Pancreas (tissue), 10 donors: Measurements from ENCODE around the gene SNCB. TPM values are rescaled to one million over a fixed set of nuclear protein-coding genes. Genes with fewer than 3 reads are reported as not detected.

ENCODE experiments used
- ATAC-seq, 4 donors: fragments of 200-7000 bp; cut with Tn5 transposase; one replicate each; pipeline versions ENCODE4 v1.8.0 to v1.9.1; 2020; ENCODE audit warnings: mild to moderate bottlenecking in 4 of 4, moderate library complexity in 4 of 4
- DNase-seq, 6 donors: peaks; one replicate each; pipeline ENCODE4 v3.0.0-alpha.2; 2020
- FAIRE-seq: peaks from 2 replicates; lab custom pipeline; 2012; peaks lifted over from hg19 to GRCh38; lab: Jason Lieb, UNC
- H3K27ac ChIP-seq, 4 donors: fragments of 200-600 bp; sonication (generic); 1 replicate in 3 of 4; 2 replicates in 1 of 4; pipeline versions ENCODE4 v1.5.0 to v1.8.0; 2020
- H3K27me3 ChIP-seq, 4 donors: fragments of 200-600 bp; one replicate each; pipeline ENCODE4 v1.8.0; 2021
- H3K36me3 ChIP-seq, 3 donors: fragments of 200-600 bp; sonication (generic) in 1 of 3; one replicate each; pipeline versions ENCODE4 v1.5.0 to v1.8.0; 2020 to 2021
- H3K4me1 ChIP-seq, 3 donors: fragments of 200-600 bp; one replicate each; pipeline ENCODE4 v1.8.0; 2021
- H3K4me3 ChIP-seq, 4 donors: fragments of 200-600 bp; sonication (generic) in 2 of 4; one replicate each; pipeline versions ENCODE4 v1.5.0 to v1.8.0; 2020 to 2021
- H3K9me3 ChIP-seq, 4 donors: fragments of 200-600 bp; one replicate each; pipeline ENCODE4 v1.8.0; 2021
- WGBS, 2 donors: extraction: QIAGEN DNeasy Blood & Tissue Kit; methylation state at CpG; one replicate each; pipeline ENCODE4 v1.1.7; 2013; 5-methylcytosine and 5-hydroxymethylcytosine counted together
- intact Hi-C, 3 donors: fragments of 100-400 bp; cut with DNase I; formaldehyde crosslinking; loops; one replicate each; pipeline versions ENCODE4 v1.11.1 to v1.14.2; 2022
- polyA plus RNA-seq, 2 donors: library from polyadenylated mRNA; stranded (reverse); fragments of 200-250 nt; gene quantifications; one replicate each; pipeline ENCODE4 v1.2.3, GENCODE V29; 2013
- total RNA-seq, 6 donors: library from RNA; stranded (reverse); fragmentation: NEBNext Ultra II Directional in 4 of 6; extraction: Animal tissue kit (Norgen Biotek cat#: 25700) in 4 of 6; gene quantifications; one replicate each; pipeline versions ENCODE4 v1.2.1 to v1.2.4, GENCODE V29; 2021 to 2023
- TF ChIP-seq, protein P1 (sequence below), 4 donors: fragments of 200-600 bp; sonication (generic) in 3 of 4; IDR thresholded peaks; one replicate each; pipeline versions ENCODE4 v1.5.0 to v1.8.0; 2021; ENCODE audit warnings: antibody characterized with exemption in 4 of 4
- donor health status: healthy with polysubstance abuse.
- donor health status: DM: no; HTN: no; CAD: no; lungs with moderate emphysema.
- donor health status: DM: no; HTN: no; CAD: no.
- donor health status: control.
- donor health status: control.
- donor health status: Bipolar disorder and iron deficiency.
- donor health status: DM: yes; HTN: yes; CAD: no.
- donor health status: DM: no; HTN: no; CAD: no.
- donor health status: DM: no; HTN: no; CAD: no.
- donor health status: DM: yes; HTN: yes; CAD: no.

The SNCB gene
- total and polyA plus RNA-seq, 8 donors: 0.14 to 6.6 (median 0.40) TPM; not detected in 1

GRCh38 chr5:176659860-176660461 is 29.6 kb upstream of the SNCB start:
- Histone ChIP-seq H3K4me1 (peaks cover 0 to 5% (median 0%) of the 10 kb centered on the region in 3 donors), H3K4me3 (no peak overlapping the region), H3K36me3 (no peaks in the 10 kb centered on the region), H3K27ac (no peak overlapping the region), H3K9me3 (no peaks in the 10 kb centered on the region), H3K27me3 (no peaks in the 10 kb centered on the region)
- no peak for FAIRE-seq
- intact Hi-C loops: loop anchor here in 2 of 3 donors (5.0 to 10.0 kb wide), 3 partner anchors 295 to 435 kb away; no protein-coding TSS in a partner anchor
- no peak for DNase-seq
- TF ChIP-seq, protein P1, sequence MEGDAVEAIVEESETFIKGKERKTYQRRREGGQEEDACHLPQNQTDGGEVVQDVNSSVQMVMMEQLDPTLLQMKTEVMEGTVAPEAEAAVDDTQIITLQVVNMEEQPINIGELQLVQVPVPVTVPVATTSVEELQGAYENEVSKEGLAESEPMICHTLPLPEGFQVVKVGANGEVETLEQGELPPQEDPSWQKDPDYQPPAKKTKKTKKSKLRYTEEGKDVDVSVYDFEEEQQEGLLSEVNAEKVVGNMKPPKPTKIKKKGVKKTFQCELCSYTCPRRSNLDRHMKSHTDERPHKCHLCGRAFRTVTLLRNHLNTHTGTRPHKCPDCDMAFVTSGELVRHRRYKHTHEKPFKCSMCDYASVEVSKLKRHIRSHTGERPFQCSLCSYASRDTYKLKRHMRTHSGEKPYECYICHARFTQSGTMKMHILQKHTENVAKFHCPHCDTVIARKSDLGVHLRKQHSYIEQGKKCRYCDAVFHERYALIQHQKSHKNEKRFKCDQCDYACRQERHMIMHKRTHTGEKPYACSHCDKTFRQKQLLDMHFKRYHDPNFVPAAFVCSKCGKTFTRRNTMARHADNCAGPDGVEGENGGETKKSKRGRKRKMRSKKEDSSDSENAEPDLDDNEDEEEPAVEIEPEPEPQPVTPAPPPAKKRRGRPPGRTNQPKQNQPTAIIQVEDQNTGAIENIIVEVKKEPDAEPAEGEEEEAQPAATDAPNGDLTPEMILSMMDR (IDR thresholded peaks at IDR 0.05): no peak
- ATAC-seq: no peak
- WGBS, 2 donors: 47 to 65% methylated on average over 4 of the region's 4 CpGs

GRCh38 chr5:176659512-176659839 is 29.1 kb upstream of the SNCB start:
- ATAC-seq (no peak), DNase-seq (peak in 1 of 6 donors; percentile 33), FAIRE-seq (no peak)
- WGBS, 2 donors: 59 to 70% methylated on average over 7 of the region's 7 CpGs
- intact Hi-C loops: loop anchor here in 1 of 3 donors (5.0 kb wide), 1 partner anchor 298 kb away; no protein-coding TSS in a partner anchor
- Histone ChIP-seq H3K36me3 (no peaks in the 10 kb centered on the region), H3K27ac (no peak overlapping the region), H3K4me3 (no peak overlapping the region), H3K9me3 (no peaks in the 10 kb centered on the region), H3K4me1 (peaks cover 0 to 5% (median 0%) of the 10 kb centered on the region in 3 donors), H3K27me3 (no peaks in the 10 kb centered on the region)
- TF ChIP-seq, protein P1 (IDR thresholded peaks at IDR 0.05): no peak

- ATAC-seq (peak in 3 of 4 donors; percentile 31 to 62 (median 45)), DNase-seq (peak in 1 of 6 donors; percentile 55), FAIRE-seq (no peak)
- no peaks in the 10 kb centered on the region for H3K27me3 ChIP-seq
- WGBS, 2 donors: 70 to 80% methylated on average over 11 of the region's 11 CpGs
- H3K27ac ChIP-seq: no peak overlapping the region
- TF ChIP-seq, protein P1 (IDR thresholded peaks at IDR 0.05): no peak
- H3K9me3 ChIP-seq: no peaks in the 10 kb centered on the region
- H3K4me3 ChIP-seq: no peak overlapping the region
- intact Hi-C loops: loop anchor here in 1 of 3 donors (5.0 kb wide), 1 partner anchor 298 kb away; no protein-coding TSS in a partner anchor
- no peaks in the 10 kb centered on the region for H3K36me3 ChIP-seq
- H3K4me1 ChIP-seq: peaks cover 0 to 5% (median 0%) of the 10 kb centered on the region in 3 donors
Measured at GRCh38 chr5:176658817-176659511, 28.6 kb upstream of the SNCB start.

DNA sequence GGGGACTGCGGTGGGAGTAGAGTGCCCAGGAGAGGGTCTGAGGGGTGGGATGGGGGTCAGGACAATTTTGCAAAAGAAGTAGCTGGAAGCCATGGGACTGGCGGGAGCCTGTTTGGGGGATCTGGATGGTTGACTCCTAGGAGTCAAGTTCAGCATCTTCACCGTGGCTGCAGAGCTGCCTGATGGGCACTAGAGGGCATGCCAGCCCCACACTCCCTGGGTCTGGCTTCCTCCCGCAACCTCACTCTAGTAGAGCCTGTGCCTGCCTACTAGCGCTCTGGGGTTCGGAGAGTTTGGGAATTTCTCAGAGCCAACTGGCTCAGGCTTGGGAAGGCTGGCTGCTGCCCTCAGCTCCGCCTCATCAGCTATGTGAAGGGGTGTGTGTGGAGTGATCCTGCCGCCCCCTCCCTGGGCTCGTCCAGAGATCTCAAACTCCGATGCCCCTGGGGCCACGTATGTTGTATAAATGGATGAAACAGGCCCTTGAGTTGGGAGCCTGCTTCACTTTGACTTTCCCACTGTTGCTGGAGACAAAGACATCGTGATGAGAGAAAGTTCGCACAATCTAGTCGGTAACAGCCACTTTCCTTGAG is 27.8 kb upstream of the SNCB start:
- intact Hi-C loops: loop anchor here in 1 of 3 donors (5.0 kb wide), 1 partner anchor 299 kb away; no protein-coding TSS in a partner anchor
- WGBS, 2 donors: 63 to 65% methylated on average over 14 of the region's 14 CpGs
- no peak for FAIRE-seq

More for the DNA sequence above, 27.8 kb upstream of the SNCB start:
- Histone ChIP-seq H3K4me1 (peaks cover 0 to 5% (median 0%) of the 10 kb centered on the region in 3 donors), H3K36me3 (no peaks in the 10 kb centered on the region), H3K4me3 (no peak overlapping the region), H3K9me3 (no peaks in the 10 kb centered on the region), H3K27ac (no peak overlapping the region), H3K27me3 (no peaks in the 10 kb centered on the region)
- ATAC-seq (peak; percentile 49 to 80 (median 78)), DNase-seq (peak in 4 of 6 donors; percentile 38 to 84 (median 66))
- TF ChIP-seq, protein P1 (IDR thresholded peaks at IDR 0.05): peak; percentile 56 to 61 (median 59)
